HG03196 (cell line): Measurements from ENCODE around the gene CDKN1A.
A peak's percentile ranks its signal among the peaks of the same experiment; 100 is the strongest.

Source experiments
- ATAC-seq: cut with Tn5 transposase; IDR thresholded peaks from one replicate; pipeline ENCODE4 v1.9.1; 2021; ENCODE audit not compliant: unreplicated experiment

Gene CDKN1A

DNA sequence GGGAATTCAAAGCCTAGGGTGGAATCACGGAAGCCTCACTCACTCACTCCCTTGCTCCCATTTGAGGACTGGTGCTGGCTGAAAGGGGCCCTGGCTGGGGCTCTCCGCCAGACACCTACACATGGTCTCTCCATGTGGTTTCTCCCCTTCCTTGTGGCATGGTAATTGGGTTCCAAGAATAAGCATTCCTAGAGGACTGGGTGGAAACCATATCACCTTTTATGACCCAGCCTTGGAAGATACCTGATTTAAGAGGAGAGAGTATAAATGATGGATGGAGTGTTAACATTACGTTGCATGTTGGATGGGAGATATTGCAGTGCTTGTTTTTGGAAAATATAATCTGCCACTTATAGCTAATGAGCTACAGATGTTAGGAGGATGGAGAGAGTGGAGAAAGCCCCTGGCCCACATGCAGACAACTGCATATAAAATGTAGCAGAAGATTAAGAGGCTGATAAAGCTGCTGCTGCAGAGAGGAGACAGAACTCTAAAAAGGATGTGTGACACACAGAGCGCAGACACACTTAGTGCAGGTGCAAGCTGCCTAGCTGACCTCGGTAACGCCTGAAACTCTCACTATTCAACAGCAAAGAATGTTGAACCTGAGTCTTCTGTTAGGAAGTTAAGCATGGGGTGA, 23.3 kb upstream of the CDKN1A start:
- no peak for ATAC-seq

DNA sequence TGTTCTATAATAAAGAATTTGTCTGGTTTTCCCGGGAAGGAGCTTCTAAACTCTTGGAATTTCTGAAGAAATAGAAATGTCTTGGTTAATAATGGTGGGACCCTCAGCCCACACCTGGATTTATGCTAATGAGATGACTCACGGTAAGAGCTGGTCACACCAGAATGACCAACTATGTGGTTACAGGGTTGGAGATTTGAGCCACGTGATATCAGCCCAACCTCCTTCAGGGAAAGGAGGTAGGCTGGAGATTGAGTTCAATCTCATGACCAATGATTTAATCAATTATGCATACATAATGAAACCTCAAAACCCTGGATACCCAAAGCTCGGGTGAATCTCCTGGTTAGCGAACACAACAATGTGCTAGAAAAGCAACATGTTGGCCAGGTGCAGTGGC, 22.1 kb upstream of the CDKN1A start:
- ATAC-seq, result no peak

DNA sequence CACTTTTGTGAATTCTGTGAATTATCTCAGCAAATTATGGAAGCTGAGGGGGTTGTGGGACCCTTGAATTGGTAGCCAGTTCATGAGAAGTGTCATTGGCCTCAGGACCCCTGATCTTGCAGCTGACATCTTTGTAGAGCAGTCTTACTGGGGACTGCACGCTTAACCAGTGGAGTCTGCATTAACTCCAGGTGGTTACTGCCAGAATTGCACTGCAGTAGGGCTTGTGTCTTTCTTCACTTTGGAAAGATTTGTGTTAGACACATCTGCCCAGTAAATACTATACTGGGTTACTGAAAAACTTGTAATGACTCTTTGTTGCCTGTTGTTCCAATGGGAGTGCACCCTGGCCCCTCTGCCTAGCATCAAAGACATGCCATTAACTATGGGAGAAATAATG, 21.2 kb upstream of the CDKN1A start:
- no peak for ATAC-seq

DNA sequence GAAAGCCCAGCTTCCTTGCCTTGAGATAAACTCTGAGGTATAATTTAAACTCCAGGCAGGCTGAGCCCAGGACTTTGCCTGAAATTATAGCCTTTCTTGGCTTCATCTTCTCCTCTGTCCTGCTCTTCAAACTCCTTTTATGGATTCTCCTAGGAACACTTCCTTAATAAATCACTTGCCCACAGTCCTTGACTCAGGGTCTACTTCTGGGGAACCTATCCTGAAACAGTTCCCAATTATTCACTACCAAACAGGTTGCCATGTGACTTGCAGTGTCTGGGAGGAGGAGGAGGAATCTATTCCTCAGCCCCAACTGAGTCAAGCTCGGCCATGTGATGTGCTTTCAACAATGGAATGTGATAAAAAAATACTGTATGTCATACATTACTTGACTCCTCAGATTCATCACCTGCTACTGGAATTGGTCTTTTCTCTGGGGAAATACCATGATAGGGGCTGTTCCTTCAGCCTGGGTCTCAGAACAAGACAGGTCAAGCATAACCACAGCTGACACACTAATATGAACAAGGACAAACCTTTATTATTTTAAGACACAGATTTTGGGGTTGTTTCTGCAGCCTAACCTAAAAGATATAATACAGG, 20.5 kb upstream of the CDKN1A start:
- ATAC-seq, result no peak

DNA sequence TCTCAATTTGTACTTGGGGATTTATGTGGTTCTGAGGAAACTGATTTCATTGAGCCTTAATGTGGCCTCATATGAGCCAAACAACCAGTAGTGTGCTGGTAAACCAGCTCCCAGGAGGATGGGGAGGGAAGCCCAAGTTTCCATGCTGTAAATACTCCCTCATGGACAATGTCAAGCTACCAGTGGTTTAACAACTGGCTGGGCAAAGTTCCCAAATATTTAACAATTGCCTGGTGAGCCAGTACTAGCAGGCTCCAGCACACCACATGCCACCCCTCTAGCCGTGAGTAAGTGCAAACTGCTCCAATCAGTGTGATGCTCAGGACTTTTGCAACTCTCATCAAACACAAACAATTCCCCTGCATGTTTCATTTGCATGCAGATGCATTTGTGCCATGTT, 19.2 kb upstream of the CDKN1A start:
- ATAC-seq, result no peak

DNA sequence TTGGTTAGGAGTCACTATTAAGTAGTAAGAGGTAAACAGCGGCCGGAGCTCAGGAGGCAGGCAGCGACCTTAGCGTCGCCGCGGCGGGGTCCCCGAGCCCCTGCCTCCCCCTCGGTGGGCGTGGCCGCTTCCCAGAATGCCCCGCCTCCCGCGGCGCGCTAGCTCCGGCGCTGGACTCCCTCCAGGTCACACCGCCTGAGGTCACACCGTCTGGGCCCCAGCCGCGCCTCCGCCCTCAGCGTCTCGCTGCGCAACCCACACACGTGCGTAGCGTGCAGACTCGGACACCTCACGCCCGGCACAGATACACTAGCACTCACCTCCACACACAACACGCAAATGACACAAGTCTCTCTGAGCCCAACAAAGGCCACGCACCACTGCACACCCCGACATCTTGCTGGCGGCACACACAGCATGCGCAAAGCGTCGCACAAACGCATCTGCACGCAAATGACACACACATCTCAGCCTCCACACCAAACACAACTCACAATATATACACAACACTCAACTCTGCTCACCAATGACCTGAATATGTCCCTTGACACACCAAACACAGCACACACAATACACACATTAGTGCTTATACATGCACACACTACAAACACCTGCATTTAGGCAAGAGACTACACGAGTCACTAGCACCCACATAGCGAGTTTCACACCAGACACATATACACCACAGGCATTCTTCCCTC, 17.6 kb upstream of the CDKN1A start:
- no peak for ATAC-seq

DNA sequence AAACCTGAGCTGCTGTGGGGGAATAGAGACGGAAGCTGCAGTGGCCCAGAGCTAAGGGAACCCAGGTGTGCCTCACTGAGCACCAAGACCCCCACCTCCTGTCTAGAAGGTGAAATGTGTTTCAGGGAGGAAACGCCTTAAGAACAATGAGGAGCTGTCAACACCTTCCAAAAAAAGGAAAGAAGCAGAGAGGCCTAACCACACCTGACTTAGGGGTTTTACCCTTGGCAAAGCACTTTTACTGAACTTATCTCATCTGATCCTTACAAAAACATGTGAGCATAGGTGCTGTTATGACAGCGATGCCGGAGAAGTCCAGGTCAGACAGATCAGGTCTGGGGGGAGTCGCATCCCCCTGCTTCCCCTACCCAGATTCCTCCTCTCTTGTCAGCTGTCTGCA, 16.1 kb upstream of the CDKN1A start:
- ATAC-seq, result no peak

DNA sequence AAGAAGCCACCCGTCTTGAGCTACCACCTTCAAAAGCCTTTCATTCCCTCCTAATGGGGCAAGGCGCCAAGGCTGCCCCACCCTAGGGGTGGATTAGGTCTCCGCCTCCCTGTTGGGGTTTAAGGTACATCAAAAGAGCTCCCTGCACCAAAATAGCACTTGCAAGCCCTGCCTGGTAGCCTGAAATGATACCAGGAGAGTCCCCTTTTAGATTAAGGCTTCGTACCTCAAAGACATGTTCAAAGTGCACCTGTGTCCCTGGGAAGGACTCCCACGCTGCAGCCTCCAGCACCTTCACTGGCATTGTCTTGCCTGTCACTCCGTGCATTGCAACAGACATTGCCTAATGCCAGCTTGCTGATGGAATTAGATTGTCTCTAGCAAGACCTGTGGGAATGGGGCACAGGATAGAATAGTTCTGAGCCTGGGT, 15.7 kb upstream of the CDKN1A start:
- ATAC-seq, result no peak

DNA sequence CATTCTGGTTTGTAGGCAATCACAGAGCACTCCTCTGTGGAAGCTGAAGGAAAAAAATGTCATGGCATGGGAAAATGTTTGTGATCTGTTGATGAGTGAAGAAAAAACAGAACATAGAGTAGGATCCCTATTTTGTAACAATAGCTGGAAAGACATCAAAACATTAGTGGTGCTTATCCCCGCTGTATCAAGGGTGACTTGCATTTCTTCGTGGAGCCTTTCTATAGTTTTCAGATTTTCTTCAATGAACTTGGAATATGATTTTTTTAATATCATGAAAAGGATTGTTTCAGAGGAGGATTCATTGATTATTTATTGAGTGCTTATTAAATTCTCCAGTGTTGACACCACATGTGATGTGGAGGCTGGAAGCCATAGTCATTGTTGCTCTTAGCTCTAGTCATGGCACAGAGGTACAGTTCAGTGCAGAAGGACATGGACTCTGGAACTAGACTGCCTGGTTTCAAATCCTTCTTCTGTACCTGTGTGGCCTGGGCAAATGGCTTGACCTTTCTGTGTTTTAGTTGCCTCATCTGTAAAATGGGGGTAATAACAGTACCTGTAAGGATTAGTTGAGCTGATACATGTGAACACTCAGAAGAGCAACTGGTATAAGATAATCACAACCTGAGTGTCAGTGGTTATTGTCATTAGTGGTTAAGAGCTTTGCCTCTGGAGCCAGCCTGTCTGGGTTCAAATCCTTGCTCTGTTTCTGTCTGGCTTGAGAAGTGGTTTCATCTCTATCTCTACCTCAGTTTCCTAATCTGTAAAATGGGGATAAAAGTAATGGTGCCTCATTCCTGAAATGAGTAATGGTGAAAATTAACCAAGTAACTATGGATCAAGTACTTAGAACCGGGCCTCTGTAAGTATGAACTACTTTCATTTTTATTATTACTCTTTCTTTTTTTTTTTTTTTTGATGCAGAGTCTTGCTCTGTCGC, 14.7 kb upstream of the CDKN1A start:
- no peak for ATAC-seq

DNA sequence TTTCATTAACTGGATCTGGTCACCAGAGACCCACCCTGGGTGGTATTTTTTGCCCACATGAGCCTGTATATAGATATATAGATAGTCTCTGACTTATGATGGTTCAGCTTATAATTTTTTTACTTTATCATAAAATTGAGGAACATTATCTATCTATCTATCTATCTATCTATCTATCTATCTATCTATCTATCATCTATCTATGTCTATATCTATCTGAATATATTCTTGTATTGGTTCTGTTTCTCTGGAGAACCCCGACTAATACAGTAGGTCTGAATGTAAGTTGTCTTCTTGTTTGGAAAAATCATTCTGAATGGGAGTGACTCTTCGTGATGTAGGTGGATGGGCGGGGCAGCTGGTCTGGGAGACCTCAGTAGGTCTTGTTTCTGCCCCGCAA, 13.3 kb upstream of the CDKN1A start:
- ATAC-seq, result no peak

DNA sequence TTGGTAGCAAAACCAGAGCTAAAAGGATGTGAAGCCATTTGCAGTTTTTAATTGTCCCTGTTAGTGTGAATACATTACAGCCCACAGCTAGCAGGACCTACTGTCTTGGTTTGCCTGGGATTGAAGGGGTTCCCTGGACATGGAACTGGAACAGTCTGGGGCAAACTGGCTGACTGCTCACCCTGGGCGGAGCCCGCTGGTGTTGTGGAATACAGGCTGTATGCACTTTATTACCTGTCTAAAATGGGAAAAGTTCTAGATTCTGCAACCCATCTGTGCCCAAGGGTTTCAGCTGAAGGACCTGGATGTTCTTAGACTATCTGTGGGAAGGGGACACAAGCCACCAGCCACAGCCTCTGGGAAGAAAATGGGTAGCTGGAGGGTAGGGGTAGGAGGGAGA, 12.2 kb upstream of the CDKN1A start:
- no peak for ATAC-seq

DNA sequence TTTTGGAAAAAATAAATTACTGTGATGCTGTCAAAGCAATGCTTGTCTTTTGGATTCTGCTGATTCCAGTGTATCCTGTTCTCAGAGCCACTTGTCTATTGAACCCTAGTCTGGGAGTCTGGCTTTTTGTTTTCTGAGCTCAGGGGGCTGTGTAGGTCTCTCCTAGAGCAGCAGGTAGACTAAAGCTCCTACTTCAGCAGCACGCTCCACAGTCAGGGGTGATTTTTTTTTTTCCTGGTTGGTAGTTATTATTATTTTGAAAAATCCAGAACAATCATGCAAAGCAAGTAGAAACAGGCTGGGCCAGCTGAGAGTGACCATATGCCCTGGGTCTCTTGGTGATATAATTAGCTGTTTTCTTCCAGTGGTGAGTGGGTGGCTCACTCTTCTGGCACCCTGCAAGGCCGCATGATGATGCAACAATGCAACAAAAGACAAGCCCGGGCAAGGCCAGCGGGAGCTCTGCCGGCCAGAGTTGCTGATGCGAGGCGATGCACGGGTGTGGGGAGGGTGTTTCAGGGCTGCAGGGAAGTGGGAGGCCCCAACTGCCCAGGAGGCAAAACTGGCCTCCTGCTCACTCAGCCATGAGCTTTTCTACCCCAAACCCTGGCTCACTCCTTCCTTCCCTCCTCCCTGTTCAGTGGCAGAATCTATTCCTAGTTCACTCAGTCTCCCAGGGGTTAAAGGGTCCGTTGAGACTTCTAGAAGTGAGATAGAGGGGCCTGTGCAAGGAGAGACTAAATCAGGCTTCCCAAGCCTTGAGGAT, 11.5 kb upstream of the CDKN1A start:
- peak; percentile 69 for ATAC-seq

DNA sequence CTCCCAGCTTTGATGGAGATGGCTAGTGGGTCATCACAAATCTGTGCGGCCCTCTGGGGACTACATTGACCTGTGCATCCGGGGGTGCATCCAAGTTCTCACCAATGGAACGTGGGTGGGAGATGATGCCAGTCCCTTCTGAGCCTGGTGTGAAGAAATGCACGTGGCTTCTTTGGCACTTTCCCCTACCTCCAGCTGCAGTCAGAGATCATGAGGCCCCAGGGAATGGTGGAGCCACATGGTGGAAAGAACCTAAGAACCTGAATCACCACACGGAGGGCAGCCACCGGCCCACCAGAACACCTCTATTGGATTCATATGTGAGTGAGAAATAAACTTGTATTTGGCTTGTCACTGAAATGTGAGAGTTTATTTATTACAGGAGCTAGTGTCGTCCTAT, 9.9 kb upstream of the CDKN1A start:
- no peak for ATAC-seq

DNA sequence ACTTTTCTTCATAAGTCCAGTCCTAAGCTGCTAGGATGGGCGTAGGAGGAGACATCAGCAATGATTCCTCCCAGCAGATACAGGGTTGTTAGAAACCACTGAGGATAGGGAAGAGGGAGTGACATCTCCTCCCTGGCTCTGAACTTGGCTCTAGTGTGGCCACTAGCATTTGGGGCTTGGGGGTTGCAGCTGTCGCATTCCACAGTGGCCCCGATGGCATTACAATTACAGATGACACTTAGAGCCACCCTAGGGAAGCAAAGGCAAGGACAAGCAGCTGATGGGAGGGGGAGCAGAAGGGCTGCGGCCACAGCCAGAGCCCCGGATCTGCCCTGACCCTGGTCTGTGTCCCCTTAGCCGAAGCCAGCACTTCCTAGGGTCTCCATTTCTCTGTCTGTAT, 9.5 kb upstream of the CDKN1A start:
- ATAC-seq, result no peak

DNA sequence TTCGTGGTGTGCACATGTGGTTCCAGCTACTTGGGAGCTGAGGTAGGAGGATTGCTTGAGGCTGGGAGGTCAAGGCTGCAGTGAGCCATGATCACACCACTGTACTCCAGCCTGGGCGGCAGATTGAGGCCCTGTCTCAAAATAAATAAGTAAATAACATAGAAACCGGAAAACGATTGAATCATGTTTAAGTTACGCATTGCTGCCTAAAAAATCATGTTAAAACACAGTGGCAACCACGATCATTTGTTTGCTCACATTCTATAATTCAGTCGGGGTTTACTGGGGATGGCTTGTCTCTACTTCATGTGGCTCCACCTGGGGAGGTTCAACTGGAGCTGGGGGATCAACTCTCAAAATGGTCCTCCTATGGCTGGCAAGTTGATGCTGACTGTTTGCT, 8.2 kb upstream of the CDKN1A start:
- ATAC-seq, result no peak

DNA sequence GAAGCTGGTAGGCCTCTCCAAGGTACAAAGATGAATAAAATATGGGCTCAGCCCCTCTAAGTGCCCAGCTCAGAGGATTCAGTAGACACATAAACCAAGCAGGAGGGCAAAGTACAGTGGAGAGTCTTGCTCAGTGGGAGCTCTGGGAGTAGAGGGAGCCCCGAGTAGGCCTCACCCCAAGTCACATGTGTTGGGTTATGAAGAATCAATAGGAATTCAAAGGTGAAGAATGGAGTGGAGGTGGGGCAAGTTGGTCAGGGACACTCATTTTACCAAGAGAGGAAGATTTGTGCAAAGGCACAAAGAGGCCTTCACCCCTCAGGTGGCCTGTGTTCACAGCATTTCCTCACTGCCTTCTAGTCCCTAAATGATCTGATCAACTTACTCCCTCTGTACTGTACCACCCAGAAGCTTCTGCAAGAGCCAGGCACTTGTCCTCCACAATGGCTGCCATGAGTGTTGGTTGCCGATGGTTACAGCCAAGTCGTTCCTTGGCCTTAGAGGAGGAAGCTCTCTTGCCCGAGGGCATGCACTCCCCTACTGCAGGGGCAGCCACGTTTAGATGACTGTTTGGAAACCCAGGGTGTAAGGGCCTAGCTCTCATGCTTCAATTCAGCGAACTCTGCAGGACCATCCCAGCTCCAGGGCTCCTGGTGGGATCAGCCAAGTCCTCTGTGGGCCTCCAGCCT, 6.7 kb upstream of the CDKN1A start:
- no peak for ATAC-seq

DNA sequence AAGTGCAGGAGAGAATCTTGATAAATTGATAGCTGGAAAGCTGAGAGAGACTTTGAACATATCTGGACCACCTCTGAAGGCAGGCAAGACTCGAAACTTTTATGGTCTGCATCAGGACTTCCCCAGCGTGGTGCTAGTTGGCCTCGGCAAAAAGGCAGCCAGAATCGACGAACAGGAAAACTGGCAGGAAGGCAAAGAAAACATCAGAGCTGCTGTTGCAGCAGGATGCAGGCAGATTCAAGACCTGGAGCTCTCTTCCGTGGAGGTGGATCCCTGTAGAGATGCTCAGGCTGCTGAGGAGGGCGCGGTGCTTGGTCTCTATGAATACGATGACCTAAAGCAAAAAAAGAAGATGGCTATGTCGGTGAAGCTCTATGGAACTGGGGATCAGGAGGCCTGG, 4.6 kb upstream of the CDKN1A start:
- no peak for ATAC-seq

DNA sequence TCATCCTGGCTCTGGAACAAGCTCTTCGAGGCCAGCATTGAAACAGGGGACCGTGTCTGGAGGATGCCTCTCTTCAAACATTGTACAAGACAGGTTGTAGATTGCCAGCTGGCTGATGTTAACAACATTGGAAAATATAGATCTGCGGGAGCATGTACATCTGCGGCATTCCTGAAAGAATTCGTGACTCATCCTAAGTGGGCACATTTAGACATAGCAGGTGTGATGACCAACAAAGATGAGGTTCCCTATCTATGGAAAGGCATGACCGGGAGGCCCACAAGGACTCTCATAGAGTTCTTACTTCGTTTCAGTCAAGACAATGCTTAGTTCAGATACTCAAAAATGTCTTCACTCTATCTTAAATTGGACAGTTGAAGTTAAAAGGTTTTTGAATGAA, 3.6 kb upstream of the CDKN1A start:
- ATAC-seq, result no peak

DNA sequence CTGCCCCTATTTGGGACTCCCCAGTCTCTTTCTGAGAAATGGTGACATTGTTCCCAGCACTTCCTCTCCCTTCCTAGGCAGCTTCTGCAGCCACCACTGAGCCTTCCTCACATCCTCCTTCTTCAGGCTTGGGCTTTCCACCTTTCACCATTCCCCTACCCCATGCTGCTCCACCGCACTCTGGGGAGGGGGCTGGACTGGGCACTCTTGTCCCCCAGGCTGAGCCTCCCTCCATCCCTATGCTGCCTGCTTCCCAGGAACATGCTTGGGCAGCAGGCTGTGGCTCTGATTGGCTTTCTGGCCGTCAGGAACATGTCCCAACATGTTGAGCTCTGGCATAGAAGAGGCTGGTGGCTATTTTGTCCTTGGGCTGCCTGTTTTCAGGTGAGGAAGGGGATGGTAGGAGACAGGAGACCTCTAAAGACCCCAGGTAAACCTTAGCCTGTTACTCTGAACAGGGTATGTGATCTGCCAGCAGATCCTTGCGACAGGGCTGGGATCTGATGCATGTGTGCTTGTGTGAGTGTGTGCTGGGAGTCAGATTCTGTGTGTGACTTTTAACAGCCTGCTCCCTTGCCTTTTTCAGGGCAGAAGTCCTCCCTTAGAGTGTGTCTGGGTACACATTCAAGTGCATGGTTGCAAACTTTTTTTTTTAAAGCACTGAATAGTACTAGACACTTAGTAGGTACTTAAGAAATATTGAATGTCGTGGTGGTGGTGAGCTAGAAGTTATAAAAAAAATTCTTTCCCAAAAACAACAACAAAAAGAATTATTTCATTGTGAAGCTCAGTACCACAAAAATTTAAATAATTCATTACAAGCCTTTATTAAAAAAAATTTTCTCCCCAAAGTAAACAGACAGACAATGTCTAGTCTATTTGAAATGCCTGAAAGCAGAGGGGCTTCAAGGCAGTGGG, 2.1 kb upstream of the CDKN1A start:
- ATAC-seq, result no peak
